ENCODE results near the gene CYP19A1.
"Not testable (repeated sequence)": the region's sequence is repeated elsewhere in the genome, so short reads cannot be mapped to it uniquely, and the experiment has no call there.

CYP19A1 gene

DNA sequence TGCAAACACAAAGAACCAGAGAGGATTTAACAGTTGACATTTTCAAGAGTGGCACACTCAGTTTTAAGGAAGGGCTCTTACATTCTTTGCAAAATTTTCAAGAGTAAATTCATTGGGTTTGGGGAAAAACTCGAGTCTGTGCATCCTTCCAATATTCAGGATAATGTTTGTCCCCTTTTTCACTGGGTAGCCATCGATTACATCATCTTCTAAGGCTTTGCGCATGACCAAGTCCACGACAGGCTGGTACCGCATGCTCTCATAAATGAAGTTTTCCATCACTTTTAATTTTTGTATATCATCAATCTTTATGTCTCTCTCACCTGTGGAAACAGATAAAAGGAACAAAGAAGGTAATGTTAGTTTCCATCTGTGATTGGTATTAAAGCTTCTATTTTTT lies 126.2 kb downstream of the CYP19A1 start:
- DNase-seq (ENCODE audit: low read depth): no peak

DNA sequence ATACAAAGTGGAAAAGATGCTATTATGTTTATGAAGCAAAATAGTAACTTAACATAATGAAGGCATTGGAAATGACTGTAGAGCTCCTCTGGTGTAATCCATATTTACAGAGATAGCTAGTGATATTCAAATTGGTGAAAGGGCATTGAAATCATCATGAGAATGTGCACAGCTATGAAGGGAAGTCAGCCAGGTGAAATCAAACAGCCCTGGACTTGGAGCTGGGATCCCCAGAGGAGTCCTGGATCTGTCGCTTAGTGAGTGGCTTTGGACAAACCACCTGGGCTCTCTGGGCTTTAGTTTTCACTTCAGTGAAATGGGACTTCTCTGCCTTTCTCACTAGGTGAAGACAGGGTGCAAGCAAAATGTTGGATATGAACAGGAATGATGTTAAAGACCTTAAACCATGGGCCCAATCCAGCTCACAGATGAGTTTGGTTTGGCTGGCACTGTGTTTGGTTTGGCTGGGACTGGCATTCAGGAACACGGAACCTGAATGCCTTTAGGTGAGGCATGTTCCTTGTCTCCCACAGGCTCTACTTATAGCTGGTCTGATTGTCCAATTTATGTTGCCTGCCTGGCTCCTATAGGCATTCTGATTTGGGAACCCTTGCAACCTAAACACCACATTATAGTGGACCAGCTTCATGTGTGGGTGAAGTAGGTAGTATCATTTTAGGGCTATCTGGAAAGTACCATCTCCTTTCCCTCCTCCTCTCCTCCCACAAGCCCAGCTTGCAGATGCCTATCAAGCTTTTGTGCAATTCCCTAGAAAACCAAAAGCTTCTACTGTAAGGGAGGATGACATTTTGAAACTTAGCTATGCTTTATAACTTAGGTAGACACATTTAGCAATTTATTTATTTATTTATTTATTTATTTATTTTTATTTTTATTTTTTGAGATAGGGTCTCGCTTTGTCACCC lies 133.1 kb downstream of the CYP19A1 start:
- DNase-seq (ENCODE audit: low read depth): no peak

DNA sequence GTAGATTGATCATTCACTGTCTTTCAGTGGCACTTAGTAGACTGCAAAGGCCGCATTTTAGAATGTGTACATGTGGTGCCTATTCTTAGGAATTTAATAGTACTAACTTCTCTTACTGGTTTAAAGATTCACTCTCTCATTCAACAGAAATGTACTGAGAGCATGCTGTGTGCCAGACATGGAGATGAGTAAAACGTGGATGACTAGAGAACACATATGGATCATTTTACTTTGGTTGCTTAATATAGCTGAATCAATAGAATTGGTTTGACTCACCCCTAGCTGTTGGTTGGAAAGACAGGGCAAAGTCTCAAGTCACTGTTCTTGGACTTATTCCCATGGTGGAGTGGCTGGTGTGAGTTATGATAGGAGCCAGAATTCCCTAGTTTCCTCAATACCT lies 134.6 kb downstream of the CYP19A1 start:
- DNase-seq (ENCODE audit: low read depth): no peak

DNA sequence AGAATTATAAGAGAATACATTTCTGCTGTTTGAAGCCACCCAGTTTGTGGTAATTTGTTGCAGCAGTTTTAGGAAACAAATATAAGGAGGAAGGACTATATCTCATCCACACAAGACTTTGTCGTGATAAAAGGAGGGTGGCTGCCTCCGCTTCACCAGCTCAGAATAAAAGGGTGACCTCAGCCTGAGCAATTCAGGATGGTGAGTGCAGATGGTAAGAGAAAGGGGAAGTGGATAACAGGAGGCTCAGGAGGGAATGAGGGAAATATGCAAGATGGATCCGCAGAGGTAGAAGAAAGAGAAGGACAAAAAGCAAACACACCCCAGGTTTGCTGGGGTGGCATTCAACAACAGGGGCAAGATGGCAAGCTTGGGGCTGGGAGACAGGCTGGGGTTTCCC lies 135.6 kb downstream of the CYP19A1 start:
- no peak for DNase-seq (ENCODE audit: low read depth)

DNA sequence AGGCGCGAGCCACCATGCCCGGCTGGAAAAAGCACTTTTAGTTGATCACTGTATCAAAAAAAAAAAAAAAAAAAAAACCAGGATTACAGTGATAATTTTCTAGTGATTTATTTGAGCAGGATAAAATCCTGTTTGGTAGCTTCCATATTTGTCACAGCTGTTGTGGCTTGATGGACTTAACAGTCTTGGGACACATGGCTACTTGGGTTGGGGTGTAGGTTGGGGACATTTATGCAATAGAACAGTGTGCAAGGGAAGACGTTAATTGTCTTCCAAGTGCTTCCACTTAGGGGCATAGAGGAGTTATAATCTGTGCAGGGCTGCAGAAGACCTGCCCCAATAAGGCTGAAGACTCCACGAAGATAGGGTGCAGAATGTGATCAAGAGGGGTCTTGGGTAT lies 136.8 kb downstream of the CYP19A1 start:
- no peak for DNase-seq (ENCODE audit: low read depth)

DNA sequence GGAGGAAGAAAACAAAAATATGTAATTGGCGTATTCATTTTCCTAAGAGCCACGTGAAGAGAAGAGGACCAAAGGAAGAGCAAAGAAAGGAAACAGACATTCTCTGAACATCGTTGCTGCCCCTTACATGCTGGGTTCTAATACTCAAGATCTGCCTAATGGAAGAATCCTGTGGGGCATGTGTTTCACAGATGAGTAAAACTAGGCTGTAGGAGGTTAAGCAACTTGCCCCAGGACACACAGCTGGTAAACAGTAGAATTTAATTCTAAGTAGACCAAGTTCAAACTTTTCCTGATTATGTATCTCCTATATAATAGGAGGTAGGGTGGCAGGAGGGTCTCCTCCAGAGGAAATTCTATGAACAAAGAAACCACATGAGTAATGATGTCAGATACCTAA lies 137.6 kb downstream of the CYP19A1 start:
- DNase-seq (ENCODE audit: low read depth): no peak

DNA sequence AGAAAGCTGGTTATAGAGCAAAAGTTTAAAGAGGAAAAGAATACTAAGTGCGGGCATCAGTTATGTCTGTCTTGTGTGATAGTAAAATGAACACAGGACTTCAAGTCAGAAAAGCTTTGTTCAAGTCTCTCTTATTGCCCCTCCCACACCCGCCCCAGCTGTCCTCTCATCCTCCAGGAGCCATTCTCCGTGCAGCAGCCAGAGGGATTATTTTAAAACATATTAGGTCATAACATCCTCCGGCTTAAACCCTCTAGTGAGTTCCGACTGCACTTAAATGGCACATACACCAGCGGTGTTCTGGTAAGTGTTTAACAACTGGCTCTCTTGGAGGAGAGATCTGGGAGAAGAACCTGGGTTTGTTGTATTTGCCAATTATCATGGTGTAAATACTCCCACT lies 138.9 kb downstream of the CYP19A1 start:
- no peak for DNase-seq (ENCODE audit: low read depth)

DNA sequence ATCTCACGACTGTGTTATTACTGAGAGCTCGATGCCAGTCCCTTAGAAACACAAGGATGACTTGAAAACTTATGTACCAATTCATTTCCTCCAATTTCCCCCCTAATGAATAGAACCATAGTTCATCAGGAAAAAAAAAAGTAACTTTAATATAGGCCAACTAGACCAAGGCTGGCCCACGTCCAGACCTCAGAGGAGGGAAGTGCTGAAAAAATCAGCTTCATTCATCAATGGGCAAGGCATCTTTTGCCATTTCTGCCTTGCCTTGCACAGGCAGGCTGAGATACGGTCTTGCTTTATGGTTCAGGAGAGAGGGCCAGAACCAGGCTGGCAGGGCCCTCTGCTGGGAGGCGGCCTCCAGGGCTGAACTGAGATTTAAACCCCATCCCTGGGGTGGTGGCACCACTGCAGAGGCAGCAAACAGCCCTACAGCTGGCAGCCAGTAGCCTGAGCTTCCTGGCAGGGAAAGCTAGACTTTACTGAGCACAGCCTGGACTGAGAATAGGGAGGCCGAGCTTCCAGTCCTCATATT lies 139.6 kb downstream of the CYP19A1 start:
- DNase-seq (ENCODE audit: low read depth): no peak

DNA sequence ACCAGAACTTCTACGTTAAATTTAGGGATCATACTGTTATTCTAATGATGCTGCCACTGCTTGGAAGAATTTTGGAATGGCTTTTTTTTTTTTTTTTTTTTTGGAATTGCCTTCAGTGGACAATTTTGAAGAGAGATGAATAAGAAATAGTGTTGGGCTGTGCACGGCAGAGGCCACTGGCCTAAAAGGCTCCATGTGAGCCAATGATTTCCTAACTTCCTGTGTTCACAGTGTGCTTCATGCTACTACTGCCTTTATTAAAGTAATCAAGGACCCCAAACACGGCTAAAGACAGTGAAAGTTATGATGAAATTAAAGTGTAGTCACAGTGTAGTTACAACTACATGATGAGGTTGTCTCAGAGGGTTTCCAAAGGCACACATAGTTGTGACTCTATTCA lies 142.9 kb downstream of the CYP19A1 start:
- no peak for DNase-seq (ENCODE audit: low read depth)

DNA sequence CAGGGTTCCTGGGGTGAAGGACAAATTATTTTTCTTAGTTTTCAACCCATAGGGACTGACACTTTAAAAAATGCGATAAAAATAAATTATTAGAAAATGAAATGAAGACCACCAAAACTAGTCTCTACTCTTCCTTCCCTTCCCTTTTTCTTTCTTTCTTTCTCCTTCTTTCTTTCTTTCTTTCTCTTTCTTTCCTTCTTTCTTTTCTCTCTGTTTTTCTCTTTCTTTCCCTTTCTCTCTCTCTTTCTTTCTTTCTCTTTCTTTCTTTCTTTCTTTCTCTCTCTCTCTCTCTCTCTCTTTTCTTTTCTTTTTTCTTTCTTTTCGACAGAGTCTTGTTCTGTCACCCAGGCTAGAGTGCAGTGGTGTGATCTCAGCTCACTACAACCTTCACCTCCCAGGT lies 144.4 kb downstream of the CYP19A1 start:
- DNase-seq (ENCODE audit: low read depth): no peak

DNA sequence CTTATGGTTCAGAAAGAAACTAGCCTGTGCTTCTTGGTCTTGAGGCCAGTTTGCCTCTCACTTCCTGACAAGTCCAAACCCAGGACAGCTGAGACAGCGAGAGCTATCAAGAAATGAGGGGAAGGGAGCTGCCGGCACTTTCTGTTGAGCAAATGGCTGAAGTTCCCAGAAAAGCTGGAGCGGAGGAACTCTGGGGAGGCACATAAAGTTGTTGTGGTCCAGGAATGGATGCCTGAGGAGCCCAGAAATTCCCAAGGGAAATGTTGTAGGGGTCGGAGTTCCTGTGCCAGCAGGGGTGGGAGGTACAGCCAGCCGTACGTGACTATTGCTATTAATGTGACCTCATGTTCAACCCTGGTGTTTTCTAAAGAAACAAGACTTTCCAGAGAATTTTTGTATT lies 144.9 kb downstream of the CYP19A1 start:
- no peak for DNase-seq (ENCODE audit: low read depth)

DNA sequence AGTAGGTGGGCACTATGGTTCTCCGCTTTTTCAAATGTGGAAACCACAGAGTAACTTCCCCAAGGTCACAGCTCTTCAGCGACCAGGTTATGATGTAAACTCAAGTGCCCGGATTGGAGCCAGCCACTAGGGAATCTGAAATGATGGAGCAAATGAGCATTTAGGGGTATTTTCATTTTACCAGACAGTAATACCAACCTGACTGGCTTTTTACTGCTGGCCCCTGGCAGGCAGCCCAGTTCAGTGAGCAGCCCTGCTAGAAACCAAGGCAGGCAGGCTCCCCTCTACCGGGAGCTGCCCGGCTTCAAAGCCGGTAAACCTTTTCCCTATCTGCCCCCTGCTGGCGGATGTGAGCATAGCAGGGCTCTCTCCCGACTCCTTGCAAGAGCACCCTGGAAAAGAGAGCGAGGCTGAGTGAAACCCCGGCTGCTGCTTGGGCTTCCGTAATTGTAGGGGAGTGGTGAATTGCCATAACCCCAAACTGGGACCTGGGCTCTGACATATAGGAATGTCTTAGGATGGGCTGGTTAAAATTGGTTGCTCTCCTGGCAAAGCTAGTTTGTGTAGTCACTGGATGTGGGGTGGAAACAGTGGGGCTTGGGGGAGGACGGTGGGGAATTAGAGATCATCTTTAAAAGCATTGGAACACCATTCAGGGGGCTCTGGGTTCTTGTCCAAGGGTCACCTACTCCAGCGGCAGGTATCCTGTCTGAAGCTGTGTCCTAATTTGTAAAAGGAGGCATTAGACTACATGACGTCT lies 145.7 kb downstream of the CYP19A1 start:
- DNase-seq (ENCODE audit: low read depth): peak; percentile 48

DNA sequence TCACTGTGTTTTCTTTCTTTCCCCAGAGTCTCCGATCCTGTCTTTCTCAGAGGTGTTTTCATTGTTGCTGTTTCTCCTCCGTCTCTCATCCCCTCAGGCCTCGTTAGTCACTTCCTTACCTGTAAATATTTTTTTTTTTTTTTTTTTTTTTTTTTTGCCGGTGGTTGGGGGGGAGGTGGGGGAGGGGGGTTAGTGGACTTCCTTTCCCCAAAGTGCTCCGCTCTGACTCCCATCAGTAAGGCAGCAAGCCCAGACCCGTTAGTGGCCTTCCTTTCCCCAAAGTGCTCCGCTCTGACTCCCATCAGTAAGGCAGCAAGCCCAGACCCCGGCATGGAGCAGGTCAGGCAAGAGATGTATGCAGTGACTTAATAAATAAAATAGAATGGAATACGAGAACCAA lies 146.6 kb downstream of the CYP19A1 start:
- DNase-seq (ENCODE audit: low read depth): no peak

DNA sequence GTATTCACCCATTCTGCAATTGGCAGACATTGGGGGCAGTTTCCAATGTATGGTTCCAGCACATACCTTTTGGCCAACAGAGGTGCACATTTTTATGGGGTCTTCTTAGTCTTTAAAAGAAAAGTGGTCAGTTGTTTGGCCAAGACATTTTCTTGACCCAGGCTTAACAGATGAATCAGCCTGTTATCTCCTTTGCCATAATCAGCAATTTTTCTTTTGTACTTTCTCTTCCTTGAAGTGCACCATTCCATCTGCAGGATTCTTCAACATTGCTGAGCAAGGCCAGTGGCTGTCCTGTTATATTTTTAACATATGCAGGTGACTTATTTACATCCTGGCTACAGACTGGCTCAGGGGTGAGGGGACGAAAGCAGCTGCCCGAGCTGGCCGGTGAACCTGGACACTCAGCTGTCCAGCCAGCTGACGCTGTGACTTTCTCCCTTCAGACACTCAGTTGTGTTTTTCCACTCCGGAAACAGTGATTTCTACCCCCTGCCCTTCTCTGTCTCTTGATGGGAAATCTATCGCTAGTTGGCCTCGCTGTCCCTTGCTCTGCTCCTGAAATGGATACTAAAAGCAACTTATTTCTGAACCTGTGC lies 147.2 kb downstream of the CYP19A1 start:
- no peak for DNase-seq (ENCODE audit: low read depth)

DNA sequence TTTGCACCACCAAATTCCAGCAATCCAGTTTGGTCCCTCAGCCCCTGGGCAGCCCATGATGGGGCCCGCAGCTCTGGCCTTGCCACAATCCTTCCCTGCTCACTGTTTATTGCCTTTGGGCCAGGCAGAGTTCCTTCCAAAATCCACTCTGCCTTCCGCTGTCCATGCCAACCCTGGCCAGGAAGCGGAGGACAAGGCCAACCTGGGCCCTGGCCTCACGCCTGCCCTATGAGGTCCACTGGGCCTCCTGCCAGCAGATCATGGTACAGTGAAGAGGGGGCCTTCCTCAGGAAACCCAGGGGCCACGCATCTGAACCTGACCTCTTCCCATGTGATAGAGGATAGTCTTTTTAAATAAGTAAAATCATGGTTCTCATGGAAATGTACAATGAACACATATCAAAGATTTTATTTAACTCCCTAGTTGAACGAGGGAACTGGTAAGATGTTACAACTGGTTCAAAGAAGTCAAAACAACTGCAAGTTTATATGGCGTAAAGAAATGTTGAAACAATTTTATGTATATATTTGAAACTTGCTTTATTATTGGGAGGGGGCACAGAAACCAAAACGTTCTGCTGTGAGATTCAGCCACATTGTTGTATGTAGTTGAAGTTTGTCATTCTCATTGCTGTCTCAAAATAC lies 147.8 kb downstream of the CYP19A1 start:
- no peak for DNase-seq (ENCODE audit: low read depth)

DNA sequence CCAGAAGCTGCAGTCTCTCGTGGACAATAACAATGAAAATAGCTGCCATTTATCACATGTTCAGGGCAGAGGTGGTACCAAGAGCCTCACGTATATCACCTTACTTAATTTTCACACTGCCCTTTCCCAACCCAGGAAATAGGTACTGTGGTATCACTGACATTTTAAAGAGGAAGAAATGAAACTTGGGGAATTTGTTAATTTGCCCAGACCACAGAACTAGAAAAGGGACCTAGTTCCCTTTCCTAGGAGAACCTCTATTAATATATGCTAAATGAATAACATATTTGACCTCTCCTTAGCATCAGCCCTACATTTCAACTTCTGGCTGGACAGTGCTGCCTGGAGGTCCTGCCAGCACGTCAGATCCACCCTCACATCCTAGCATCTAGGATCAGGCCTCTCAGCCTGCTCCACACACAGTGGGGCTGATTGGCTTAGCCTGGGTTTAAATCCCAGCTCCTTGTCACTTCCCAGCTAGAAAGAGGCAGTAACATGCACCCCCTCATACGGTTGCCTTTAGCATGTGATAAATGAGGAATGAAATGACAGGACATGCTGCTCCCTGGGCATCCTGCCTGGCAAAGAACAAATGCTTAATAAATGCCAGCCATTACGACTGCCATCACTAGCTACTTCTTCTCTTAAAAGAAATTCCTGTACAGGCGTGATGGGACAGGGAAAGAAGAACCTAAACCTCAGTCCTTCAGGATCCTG lies 148.6 kb downstream of the CYP19A1 start:
- DNase-seq (ENCODE audit: low read depth): no peak

DNA sequence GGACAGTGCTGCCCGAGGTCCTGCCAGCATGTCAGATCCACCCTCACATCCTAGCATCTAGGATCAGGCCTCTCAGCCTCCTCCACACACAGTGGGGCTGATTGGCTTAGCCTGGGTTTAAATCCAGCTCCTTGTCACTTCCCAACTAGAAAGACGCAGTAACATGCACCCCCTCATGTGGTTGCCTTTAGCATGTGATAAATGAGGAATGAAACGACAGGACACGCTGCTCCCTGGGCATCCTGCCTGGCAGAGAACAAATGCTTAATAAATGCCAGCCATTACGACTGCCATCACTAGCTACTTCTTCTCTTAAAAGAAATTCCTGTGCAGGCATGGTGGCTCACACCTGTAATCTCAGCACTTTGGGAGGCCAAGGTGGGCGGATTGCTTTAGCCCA lies 149.6 kb downstream of the CYP19A1 start:
- DNase-seq (ENCODE audit: low read depth): not testable (repeated sequence)

DNA sequence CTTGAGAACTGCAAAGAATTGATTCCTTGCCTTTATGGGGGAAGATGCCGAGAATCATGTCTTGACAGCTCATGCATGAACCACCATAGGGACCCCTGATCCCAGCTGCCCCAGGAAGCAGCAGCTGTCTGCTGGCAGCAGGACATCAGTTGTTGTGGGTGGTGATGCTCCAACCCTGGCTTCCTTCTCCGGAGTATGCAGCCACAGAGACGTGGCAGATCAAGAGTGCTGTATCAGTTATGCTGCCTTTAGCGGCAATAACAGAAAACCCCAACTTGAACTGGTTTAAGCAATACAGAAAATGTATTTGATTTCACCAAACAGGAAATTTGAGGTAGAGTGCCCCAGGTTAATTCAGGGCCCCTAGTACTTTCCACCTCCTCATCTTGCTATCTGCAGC lies 151.5 kb downstream of the CYP19A1 start:
- DNase-seq (ENCODE audit: low read depth): no peak

DNA sequence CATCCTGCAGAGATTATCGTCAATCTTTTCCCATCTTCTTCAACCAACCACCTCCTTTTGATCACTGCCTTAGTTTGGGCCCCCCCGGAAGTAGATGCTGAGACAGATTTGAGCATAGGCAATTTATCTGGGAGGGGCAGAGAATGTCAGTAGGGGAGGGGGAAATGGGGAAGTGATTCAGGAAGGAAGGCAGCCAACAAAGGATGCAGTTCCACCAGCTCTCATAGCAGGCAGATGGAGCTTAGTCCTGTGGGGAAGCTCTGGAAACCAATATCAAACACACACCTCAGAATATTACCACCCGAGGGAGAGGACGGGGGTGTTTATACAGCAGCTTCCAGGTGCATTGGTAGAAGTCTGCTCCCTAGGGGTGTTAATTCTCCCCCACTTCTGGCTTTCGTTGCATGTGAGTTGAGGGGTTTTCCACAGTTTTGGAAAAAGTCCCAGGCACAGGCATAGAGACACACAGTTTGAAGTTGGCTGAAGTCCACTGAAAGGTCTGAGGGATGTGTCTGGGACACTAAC lies 152.2 kb downstream of the CYP19A1 start:
- no peak for DNase-seq (ENCODE audit: low read depth)

DNA sequence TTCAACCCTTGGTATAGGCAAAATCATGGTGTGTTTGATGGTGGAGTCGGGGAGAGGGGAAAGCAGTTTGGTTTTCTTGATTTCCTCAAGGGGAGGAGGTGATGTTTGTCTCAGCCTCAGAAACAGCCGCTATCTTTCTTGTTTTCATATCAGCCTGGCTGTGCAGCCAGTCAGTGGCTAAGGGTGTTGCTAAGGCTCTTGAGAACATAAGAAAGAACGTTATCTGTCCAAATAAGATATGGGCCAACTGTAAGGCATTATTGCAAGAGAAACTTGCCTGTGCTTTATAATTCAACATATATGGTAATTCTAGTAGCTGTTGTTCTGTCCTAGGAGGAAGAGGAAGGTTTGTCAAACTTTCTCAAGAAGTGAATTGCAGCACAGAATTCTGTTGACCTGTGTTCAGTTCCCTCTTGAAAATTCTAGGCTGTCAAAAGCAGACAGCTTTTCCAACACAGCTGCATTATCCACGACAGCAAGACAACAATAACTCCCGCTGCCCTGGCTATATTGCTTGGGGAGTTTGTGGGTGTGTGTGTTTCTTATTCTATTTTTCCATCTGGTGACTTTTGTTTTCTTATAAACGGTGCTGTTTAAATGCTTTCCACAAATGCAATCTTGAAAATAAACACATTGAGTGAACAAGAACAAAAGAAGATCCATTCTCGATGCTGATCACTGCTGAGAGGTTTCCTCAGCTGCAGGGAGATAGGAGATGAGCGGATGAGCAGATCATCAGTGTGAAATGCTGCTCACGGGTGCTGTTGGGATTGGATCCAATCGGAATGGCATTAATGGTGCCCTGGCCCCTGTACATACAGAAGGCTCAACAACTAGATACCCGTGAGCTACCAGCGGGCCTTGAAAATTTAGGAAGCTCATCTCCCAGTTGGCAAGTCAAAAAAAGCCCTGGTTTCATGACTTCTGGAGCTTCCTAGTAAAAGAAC lies 152.9 kb downstream of the CYP19A1 start:
- DNase-seq (ENCODE audit: low read depth): no peak
